Upper lobe of left lung (tissue), 6 donors: ENCODE data around the gene ZPLD1. TPM values are rescaled to one million over a fixed set of nuclear protein-coding genes. Genes with fewer than 3 reads are reported as not detected.

ENCODE experiments used
- ATAC-seq, 2 donors: fragments of 200-7000 bp; cut with Tn5 transposase; one replicate each; pipeline ENCODE4 v1.9.1; 2022; ENCODE audit warnings: mild to moderate bottlenecking in 2 of 2, moderate library complexity in 2 of 2; ENCODE audit not compliant: low FRiP score in 2 of 2
- DNase-seq, 2 donors: peaks; one replicate each; pipeline ENCODE4 v3.0.0-alpha.2; 2019 to 2020
- H3K27ac ChIP-seq, 4 donors: fragments of 200-600 bp; sonication (generic); one replicate each; pipeline ENCODE4 v1.5.1; 2016 to 2019
- H3K27me3 ChIP-seq, 4 donors: fragments of 200-600 bp; sonication (generic); one replicate each; pipeline ENCODE4 v1.5.1; 2017 to 2019
- H3K36me3 ChIP-seq, 4 donors: fragments of 200-600 bp; sonication (generic); one replicate each; pipeline ENCODE4 v1.5.1; 2016 to 2019
- H3K4me1 ChIP-seq, 4 donors: fragments of 200-600 bp; sonication (generic); one replicate each; pipeline ENCODE4 v1.5.1; 2018 to 2019
- H3K4me3 ChIP-seq, 4 donors: fragments of 200-600 bp; sonication (generic); one replicate each; pipeline ENCODE4 v1.5.1; 2017 to 2019; ENCODE audit warnings: mild to moderate bottlenecking in 2 of 4, moderate library complexity in 1 of 4
- H3K9me3 ChIP-seq, 4 donors: fragments of 200-600 bp; sonication (generic); one replicate each; pipeline ENCODE4 v1.5.1; 2018 to 2019
- CTCF ChIP-seq, 6 experiments: fragments of 450-650 bp in 4 of 6; fragments of 200-600 bp in 2 of 6; sonication (generic) in 2 of 6; IDR thresholded peaks; one replicate each; pipeline ENCODE4 v1.5.1; 2016 to 2019; ENCODE audit warnings: antibody characterized with exemption in 6 of 6
- EP300 ChIP-seq, 4 donors: sonication (generic); formaldehyde crosslinking; IDR thresholded peaks; one replicate each; pipeline ENCODE4 v1.5.1; 2017; ENCODE audit warnings: antibody characterized with exemption in 4 of 4, control low read depth in 2 of 4
- POLR2A ChIP-seq, 4 donors: fragments of 450-650 bp; IDR thresholded peaks; one replicate each; pipeline ENCODE4 v1.5.1; 2016 to 2017; ENCODE audit warnings: antibody characterized with exemption in 4 of 4, mild to moderate bottlenecking in 2 of 4
- POLR2AphosphoS5 ChIP-seq, 2 donors: sonication (generic); formaldehyde crosslinking; IDR thresholded peaks; one replicate each; pipeline ENCODE4 v1.5.1; 2017; ENCODE audit warnings: antibody characterized with exemption in 2 of 2
- WGBS, 2 donors: methylation state at CpG; one replicate each; pipeline ENCODE4 v1.1.5; 2017 to 2018; 5-methylcytosine and 5-hydroxymethylcytosine counted together
- total RNA-seq, 6 donors: library from RNA; depleted of rRNA in 4 of 6; stranded (reverse); fragments of >200 nt in 4 of 6; gene quantifications; one replicate each; pipeline versions ENCODE4 v1.1.0 to v1.2.1, GENCODE V29; 2016 to 2021
- donor health status: DM: no; HTN: no; CAD: no; lungs with moderate emphysema.
- donor health status: DM: no; HTN: yes; CAD: no; lungs with severe emphysema.

The ZPLD1 gene
- total RNA-seq, 6 donors from 2014 or later: not detected

- H3K27me3 ChIP-seq: no peaks in the 10 kb centered on the region
- no peak overlapping the region for H3K4me3 ChIP-seq
- H3K27ac ChIP-seq: no peak overlapping the region
- H3K9me3 ChIP-seq: no peaks in the 10 kb centered on the region
- no peaks in the 10 kb centered on the region for H3K36me3 ChIP-seq
- TF ChIP-seq EP300 (IDR thresholded peaks at IDR 0.05): no peak
- no peak for TF ChIP-seq POLR2A (IDR thresholded peaks at IDR 0.05)
- no peak for TF ChIP-seq POLR2AphosphoS5 (IDR thresholded peaks at IDR 0.05)
- no peak for TF ChIP-seq CTCF (IDR thresholded peaks at IDR 0.05)
- ATAC-seq (no peak), DNase-seq (no peak)
- no peaks in the 10 kb centered on the region for H3K4me1 ChIP-seq
- WGBS, 2 donors: 41 to 42% methylated on average over 3 of the region's 3 CpGs
Observed at GRCh38 chr3:102484363-102484762, 49.5 kb downstream of the ZPLD1 start.

- no peak for ATAC-seq
- Histone ChIP-seq H3K4me3 (no peak overlapping the region), H3K4me1 (no peaks in the 10 kb centered on the region), H3K27me3 (no peaks in the 10 kb centered on the region), H3K9me3 (no peaks in the 10 kb centered on the region), H3K27ac (no peak overlapping the region), H3K36me3 (no peaks in the 10 kb centered on the region)
- TF ChIP-seq EP300 (IDR thresholded peaks at IDR 0.05): no peak
- no peak for TF ChIP-seq CTCF (IDR thresholded peaks at IDR 0.05)
- no peak for TF ChIP-seq POLR2A (IDR thresholded peaks at IDR 0.05)
- TF ChIP-seq POLR2AphosphoS5 (IDR thresholded peaks at IDR 0.05): no peak
- DNase-seq: no peak
- 85 to 90% methylated on average over 2 of the region's 2 CpGs for WGBS, 2 donors
Observed at GRCh38 chr3:102485701-102486100, 50.9 kb downstream of the ZPLD1 start.

GRCh38 chr3:102488331-102488730 is 53.5 kb downstream of the ZPLD1 start:
- ATAC-seq (no peak), DNase-seq (no peak)
- no peaks in the 10 kb centered on the region for H3K36me3 ChIP-seq
- H3K9me3 ChIP-seq: no peaks in the 10 kb centered on the region
- TF ChIP-seq POLR2A (IDR thresholded peaks at IDR 0.05): no peak
- TF ChIP-seq POLR2AphosphoS5 (IDR thresholded peaks at IDR 0.05): no peak
- TF ChIP-seq EP300 (IDR thresholded peaks at IDR 0.05): no peak
- no peak for TF ChIP-seq CTCF (IDR thresholded peaks at IDR 0.05)
- no peaks in the 10 kb centered on the region for H3K27me3 ChIP-seq
- no peaks in the 10 kb centered on the region for H3K4me1 ChIP-seq
- no peak overlapping the region for H3K4me3 ChIP-seq
- H3K27ac ChIP-seq: no peak overlapping the region

GRCh38 chr3:102492300-102492699 is 57.5 kb downstream of the ZPLD1 start:
- ATAC-seq: peak in 1 of 2 donors; percentile 46
- H3K27me3 ChIP-seq: no peaks in the 10 kb centered on the region
- H3K4me1 ChIP-seq: no peaks in the 10 kb centered on the region
- no peak overlapping the region for H3K27ac ChIP-seq
- no peaks in the 10 kb centered on the region for H3K9me3 ChIP-seq
- no peak overlapping the region for H3K4me3 ChIP-seq
- WGBS, 2 donors: 88 to 94% methylated on average over 5 to 8 of the region's 8 CpGs
- H3K36me3 ChIP-seq: no peaks in the 10 kb centered on the region
- peak in 1 of 2 donors; percentile 61 for DNase-seq
- no peak for TF ChIP-seq EP300 (IDR thresholded peaks at IDR 0.05)
- TF ChIP-seq POLR2AphosphoS5 (IDR thresholded peaks at IDR 0.05): no peak
- no peak for TF ChIP-seq CTCF (IDR thresholded peaks at IDR 0.05)
- TF ChIP-seq POLR2A (IDR thresholded peaks at IDR 0.05): no peak

GRCh38 chr3:102497571-102497970 is 62.8 kb downstream of the ZPLD1 start:
- Histone ChIP-seq H3K27me3 (no peaks in the 10 kb centered on the region), H3K36me3 (no peaks in the 10 kb centered on the region), H3K27ac (no peak overlapping the region), H3K9me3 (no peaks in the 10 kb centered on the region), H3K4me3 (no peak overlapping the region), H3K4me1 (no peaks in the 10 kb centered on the region)
- WGBS, 2 donors: 66 to 75% methylated on average over 3 of the region's 3 CpGs
- DNase-seq (no peak), ATAC-seq (no peak)
- no peak for TF ChIP-seq CTCF (IDR thresholded peaks at IDR 0.05)
- TF ChIP-seq POLR2AphosphoS5 (IDR thresholded peaks at IDR 0.05): no peak
- no peak for TF ChIP-seq POLR2A (IDR thresholded peaks at IDR 0.05)
- no peak for TF ChIP-seq EP300 (IDR thresholded peaks at IDR 0.05)
